BJ (cell line): Measurements from ENCODE around the gene TNFSF9. TPM values are rescaled to one million over a fixed set of nuclear protein-coding genes. Genes with fewer than 3 reads are reported as not detected.

Experiments used
- polyA plus RNA-seq: library from polyadenylated mRNA; depleted of rRNA; stranded (reverse); fragments of >200 nt; gene quantifications from 2 replicates; pipeline ENCODE4 v1.2.3, GENCODE V29; 2011; rRNA removed
- small RNA-seq: library from RNA; depleted of rRNA; stranded (forward); fragments of <200 nt; gene quantifications from one replicate; pipeline ENCODE3, GENCODE V24; 2012; ENCODE audit warnings: low replicate concordance, low read depth; ENCODE audit not compliant: insufficient read length

TNFSF9 gene
- polyA plus RNA-seq, 1 experiment: 0.26 TPM

Small RNAs within 50 kb of the gene (small RNA-seq; reads per million reads assigned to genes)
- gene AC010503.2 (not detected), gene RF00019 (not detected)

Other genes with a start within 250 kb of the TNFSF9 start
- 0.05 and 0.10 TPM in 2 replicates for gene ACER1, start 197.4 kb upstream of the TNFSF9 start, polyA plus RNA-seq
- gene CLPP, start 169.5 kb upstream of the TNFSF9 start, polyA plus RNA-seq: 45.9 and 69.9 TPM in 2 replicates
- gene ALKBH7, start 158.2 kb upstream of the TNFSF9 start, polyA plus RNA-seq: 29.2 and 40.9 TPM in 2 replicates
- gene PSPN, start 155.1 kb upstream of the TNFSF9 start, polyA plus RNA-seq: 0.32 and 0.48 TPM in 2 replicates
- 45.3 and 49.4 TPM in 2 replicates for gene GTF2F1, start 137.9 kb upstream of the TNFSF9 start, polyA plus RNA-seq
- 49.4 and 68.7 TPM in 2 replicates for gene KHSRP, start 106.2 kb upstream of the TNFSF9 start, polyA plus RNA-seq
- gene SLC25A41, start 97.3 kb upstream of the TNFSF9 start, polyA plus RNA-seq: 0.05 TPM in 1 of 2 replicates, not detected in the other
- 6.3 and 7.4 TPM in 2 replicates for gene SLC25A23, start 71.2 kb upstream of the TNFSF9 start, polyA plus RNA-seq
- gene CRB3, start 66.8 kb upstream of the TNFSF9 start, polyA plus RNA-seq: not detected in 2 replicates
- 0.07 TPM in 1 of 2 replicates, not detected in the other for gene DENND1C, start 49.2 kb upstream of the TNFSF9 start, polyA plus RNA-seq
- gene TUBB4A, start 28.7 kb upstream of the TNFSF9 start, polyA plus RNA-seq: not detected in 2 replicates
- gene CD70, start 60.1 kb downstream of the TNFSF9 start, polyA plus RNA-seq: not detected in 2 replicates
- not detected in 2 replicates for gene TNFSF14, start 139.1 kb downstream of the TNFSF9 start, polyA plus RNA-seq
- gene C3, start 189.6 kb downstream of the TNFSF9 start, polyA plus RNA-seq: 10.0 and 14.7 TPM in 2 replicates
- 56.1 and 71.4 TPM in 2 replicates for gene GPR108, start 206.6 kb downstream of the TNFSF9 start, polyA plus RNA-seq
- gene TRIP10, start 208.7 kb downstream of the TNFSF9 start, polyA plus RNA-seq: 42.1 and 51.5 TPM in 2 replicates
- 0.07 TPM in 1 of 2 replicates, not detected in the other for gene SH2D3A, start 236.4 kb downstream of the TNFSF9 start, polyA plus RNA-seq
- not detected in 2 replicates for gene VAV1, start 241.7 kb downstream of the TNFSF9 start, polyA plus RNA-seq